Measurements from ENCODE around the gene GATA5.

Gene GATA5

GRCh38 chr20:62464990-62465389 is 10.8 kb downstream of the GATA5 start:
- FAIRE-seq: no peak
- TF ChIP-seq POLR2AphosphoS5 (IDR thresholded peaks at IDR 0.05; ENCODE audit: low read depth, low read length): no peak
- no peak for TF ChIP-seq POLR2A (IDR thresholded peaks at IDR 0.05; ENCODE audit: low read depth, low read length)
- no peak for TF ChIP-seq TAF1 (IDR thresholded peaks at IDR 0.05; ENCODE audit: borderline replicate concordance, low read depth, low read length)

GRCh38 chr20:62464425-62464770 is 11.4 kb downstream of the GATA5 start:
- FAIRE-seq (no peak), DNase-seq (ENCODE audit: insufficient read length) (no peak)
- TF ChIP-seq POLR2A (IDR thresholded peaks at IDR 0.05; ENCODE audit: low read depth, low read length) (no peak), TAF1 (IDR thresholded peaks at IDR 0.05; ENCODE audit: borderline replicate concordance, low read depth, low read length) (no peak), POLR2AphosphoS5 (IDR thresholded peaks at IDR 0.05; ENCODE audit: low read depth, low read length) (no peak)

More at GRCh38 chr20:62464990-62465389, 10.8 kb downstream of the GATA5 start:
- DNase-seq (ENCODE audit: insufficient read length): no peak

GRCh38 chr20:62463651-62464424 is 12.0 kb downstream of the GATA5 start:
- FAIRE-seq: no peak
- DNase-seq (ENCODE audit: insufficient read length): no peak
- no peak for TF ChIP-seq POLR2A (IDR thresholded peaks at IDR 0.05; ENCODE audit: low read depth, low read length)
- TF ChIP-seq TAF1 (IDR thresholded peaks at IDR 0.05; ENCODE audit: borderline replicate concordance, low read depth, low read length): no peak
- TF ChIP-seq POLR2AphosphoS5 (IDR thresholded peaks at IDR 0.05; ENCODE audit: low read depth, low read length): no peak

GRCh38 chr20:62462976-62463592 is 12.7 kb downstream of the GATA5 start:
- FAIRE-seq (no peak), DNase-seq (ENCODE audit: insufficient read length) (no peak)
- TF ChIP-seq POLR2AphosphoS5 (IDR thresholded peaks at IDR 0.05; ENCODE audit: low read depth, low read length): no peak
- TF ChIP-seq TAF1 (IDR thresholded peaks at IDR 0.05; ENCODE audit: borderline replicate concordance, low read depth, low read length): no peak
- TF ChIP-seq POLR2A (IDR thresholded peaks at IDR 0.05; ENCODE audit: low read depth, low read length): no peak

- DNase-seq (ENCODE audit: insufficient read length): no peak
- FAIRE-seq: no peak
- TF ChIP-seq POLR2AphosphoS5 (IDR thresholded peaks at IDR 0.05; ENCODE audit: low read depth, low read length): no peak
- TF ChIP-seq POLR2A (IDR thresholded peaks at IDR 0.05; ENCODE audit: low read depth, low read length): no peak
- no peak for TF ChIP-seq TAF1 (IDR thresholded peaks at IDR 0.05; ENCODE audit: borderline replicate concordance, low read depth, low read length)
These were observed 14.0 kb downstream of the GATA5 start for GRCh38 chr20:62461834-62462233.

GRCh38 chr20:62461157-62461556 is 14.6 kb downstream of the GATA5 start:
- TF ChIP-seq POLR2A (IDR thresholded peaks at IDR 0.05; ENCODE audit: low read depth, low read length) (no peak), TAF1 (IDR thresholded peaks at IDR 0.05; ENCODE audit: borderline replicate concordance, low read depth, low read length) (no peak), POLR2AphosphoS5 (IDR thresholded peaks at IDR 0.05; ENCODE audit: low read depth, low read length) (no peak)
- DNase-seq (ENCODE audit: insufficient read length) (no peak), FAIRE-seq (no peak)

GRCh38 chr20:62460678-62461077 is 15.1 kb downstream of the GATA5 start:
- no peak for FAIRE-seq
- DNase-seq (ENCODE audit: insufficient read length): no peak
- TF ChIP-seq POLR2A (IDR thresholded peaks at IDR 0.05; ENCODE audit: low read depth, low read length) (no peak), TAF1 (IDR thresholded peaks at IDR 0.05; ENCODE audit: borderline replicate concordance, low read depth, low read length) (no peak)

GRCh38 chr20:62459488-62459887 is 16.3 kb downstream of the GATA5 start:
- TF ChIP-seq TAF1 (IDR thresholded peaks at IDR 0.05; ENCODE audit: borderline replicate concordance, low read depth, low read length): no peak
- no peak for TF ChIP-seq POLR2A (IDR thresholded peaks at IDR 0.05; ENCODE audit: low read depth, low read length)
- TF ChIP-seq POLR2AphosphoS5 (IDR thresholded peaks at IDR 0.05; ENCODE audit: low read depth, low read length): no peak
- FAIRE-seq (no peak), DNase-seq (ENCODE audit: insufficient read length) (no peak)

- DNase-seq (ENCODE audit: insufficient read length): no peak
- no peak for FAIRE-seq
- TF ChIP-seq TAF1 (IDR thresholded peaks at IDR 0.05; ENCODE audit: borderline replicate concordance, low read depth, low read length) (no peak), POLR2A (IDR thresholded peaks at IDR 0.05; ENCODE audit: low read depth, low read length) (no peak), POLR2AphosphoS5 (IDR thresholded peaks at IDR 0.05; ENCODE audit: low read depth, low read length) (no peak)
These were observed 17.2 kb downstream of the GATA5 start for GRCh38 chr20:62458275-62459251.

GRCh38 chr20:62457831-62458230 is 18.0 kb downstream of the GATA5 start:
- no peak for TF ChIP-seq TAF1 (IDR thresholded peaks at IDR 0.05; ENCODE audit: borderline replicate concordance, low read depth, low read length)
- no peak for TF ChIP-seq POLR2A (IDR thresholded peaks at IDR 0.05; ENCODE audit: low read depth, low read length)
- TF ChIP-seq POLR2AphosphoS5 (IDR thresholded peaks at IDR 0.05; ENCODE audit: low read depth, low read length): no peak
- FAIRE-seq: no peak
- DNase-seq (ENCODE audit: insufficient read length): no peak

- no peak for FAIRE-seq
- no peak for TF ChIP-seq POLR2A (IDR thresholded peaks at IDR 0.05; ENCODE audit: low read depth, low read length)
- TF ChIP-seq POLR2AphosphoS5 (IDR thresholded peaks at IDR 0.05; ENCODE audit: low read depth, low read length): no peak
- no peak for TF ChIP-seq TAF1 (IDR thresholded peaks at IDR 0.05; ENCODE audit: borderline replicate concordance, low read depth, low read length)
- DNase-seq (ENCODE audit: insufficient read length): no peak
These were observed 18.7 kb downstream of the GATA5 start for GRCh38 chr20:62457098-62457497.

All from GM12892 (cell line).